Measurements from ENCODE around the gene PSMA3.

GRCh38 chr14:58213176-58213575 lies 31.5 kb upstream of the PSMA3 start:
- no peak for TF ChIP-seq POLR2A (IDR thresholded peaks at IDR 0.05)
- TF ChIP-seq, protein P1, sequence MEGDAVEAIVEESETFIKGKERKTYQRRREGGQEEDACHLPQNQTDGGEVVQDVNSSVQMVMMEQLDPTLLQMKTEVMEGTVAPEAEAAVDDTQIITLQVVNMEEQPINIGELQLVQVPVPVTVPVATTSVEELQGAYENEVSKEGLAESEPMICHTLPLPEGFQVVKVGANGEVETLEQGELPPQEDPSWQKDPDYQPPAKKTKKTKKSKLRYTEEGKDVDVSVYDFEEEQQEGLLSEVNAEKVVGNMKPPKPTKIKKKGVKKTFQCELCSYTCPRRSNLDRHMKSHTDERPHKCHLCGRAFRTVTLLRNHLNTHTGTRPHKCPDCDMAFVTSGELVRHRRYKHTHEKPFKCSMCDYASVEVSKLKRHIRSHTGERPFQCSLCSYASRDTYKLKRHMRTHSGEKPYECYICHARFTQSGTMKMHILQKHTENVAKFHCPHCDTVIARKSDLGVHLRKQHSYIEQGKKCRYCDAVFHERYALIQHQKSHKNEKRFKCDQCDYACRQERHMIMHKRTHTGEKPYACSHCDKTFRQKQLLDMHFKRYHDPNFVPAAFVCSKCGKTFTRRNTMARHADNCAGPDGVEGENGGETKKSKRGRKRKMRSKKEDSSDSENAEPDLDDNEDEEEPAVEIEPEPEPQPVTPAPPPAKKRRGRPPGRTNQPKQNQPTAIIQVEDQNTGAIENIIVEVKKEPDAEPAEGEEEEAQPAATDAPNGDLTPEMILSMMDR (IDR thresholded peaks at IDR 0.05): no peak
